ENCODE data around the gene ELAVL4.

Gene ELAVL4

DNA sequence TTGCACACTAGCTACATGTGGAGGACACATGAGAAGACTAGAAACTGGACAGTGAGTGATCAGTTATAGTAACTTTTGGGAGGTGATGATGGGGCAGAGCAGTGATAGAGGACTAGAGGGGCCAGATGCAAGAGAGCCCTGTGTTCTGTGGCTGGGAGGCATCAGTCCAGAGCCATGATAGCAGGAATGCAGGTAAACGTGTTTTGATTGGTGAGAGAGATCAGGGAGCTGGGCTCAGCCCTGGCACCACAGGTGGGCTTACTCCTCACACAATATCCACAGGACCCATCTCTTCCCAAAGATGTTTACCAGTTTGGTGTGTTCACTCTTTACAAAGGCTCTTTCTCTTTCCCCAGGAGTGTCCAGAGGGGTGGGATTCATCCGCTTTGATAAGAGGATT, 86.5 kb downstream of the ELAVL4 start:
- no peak for DNase-seq (ENCODE audit: extremely low read depth, low read depth)
- TF ChIP-seq, protein P1, sequence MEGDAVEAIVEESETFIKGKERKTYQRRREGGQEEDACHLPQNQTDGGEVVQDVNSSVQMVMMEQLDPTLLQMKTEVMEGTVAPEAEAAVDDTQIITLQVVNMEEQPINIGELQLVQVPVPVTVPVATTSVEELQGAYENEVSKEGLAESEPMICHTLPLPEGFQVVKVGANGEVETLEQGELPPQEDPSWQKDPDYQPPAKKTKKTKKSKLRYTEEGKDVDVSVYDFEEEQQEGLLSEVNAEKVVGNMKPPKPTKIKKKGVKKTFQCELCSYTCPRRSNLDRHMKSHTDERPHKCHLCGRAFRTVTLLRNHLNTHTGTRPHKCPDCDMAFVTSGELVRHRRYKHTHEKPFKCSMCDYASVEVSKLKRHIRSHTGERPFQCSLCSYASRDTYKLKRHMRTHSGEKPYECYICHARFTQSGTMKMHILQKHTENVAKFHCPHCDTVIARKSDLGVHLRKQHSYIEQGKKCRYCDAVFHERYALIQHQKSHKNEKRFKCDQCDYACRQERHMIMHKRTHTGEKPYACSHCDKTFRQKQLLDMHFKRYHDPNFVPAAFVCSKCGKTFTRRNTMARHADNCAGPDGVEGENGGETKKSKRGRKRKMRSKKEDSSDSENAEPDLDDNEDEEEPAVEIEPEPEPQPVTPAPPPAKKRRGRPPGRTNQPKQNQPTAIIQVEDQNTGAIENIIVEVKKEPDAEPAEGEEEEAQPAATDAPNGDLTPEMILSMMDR (IDR thresholded peaks at IDR 0.05; ENCODE audit: low read depth, low read length): no peak

DNA sequence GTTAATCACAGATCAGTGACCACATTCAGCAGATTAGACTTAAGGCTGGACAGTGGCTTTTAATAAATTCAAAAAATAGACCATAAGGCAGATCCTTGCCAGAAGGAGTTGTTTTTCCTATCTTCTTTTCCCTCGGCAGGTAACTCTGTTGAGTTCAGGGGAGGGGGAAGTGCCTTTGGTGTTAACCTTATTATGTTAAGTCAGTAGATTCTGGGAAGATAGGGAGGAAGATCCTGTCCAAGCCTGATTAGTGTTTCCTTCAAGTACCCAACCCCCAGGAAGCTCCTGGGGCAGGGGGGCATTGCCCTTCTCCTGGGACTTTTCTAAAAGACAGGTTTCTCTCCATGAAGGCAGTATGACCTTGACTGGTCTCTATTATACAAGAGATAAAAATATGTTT, 87.4 kb downstream of the ELAVL4 start:
- TF ChIP-seq, protein P1 (IDR thresholded peaks at IDR 0.05; ENCODE audit: low read depth, low read length): no peak

DNA sequence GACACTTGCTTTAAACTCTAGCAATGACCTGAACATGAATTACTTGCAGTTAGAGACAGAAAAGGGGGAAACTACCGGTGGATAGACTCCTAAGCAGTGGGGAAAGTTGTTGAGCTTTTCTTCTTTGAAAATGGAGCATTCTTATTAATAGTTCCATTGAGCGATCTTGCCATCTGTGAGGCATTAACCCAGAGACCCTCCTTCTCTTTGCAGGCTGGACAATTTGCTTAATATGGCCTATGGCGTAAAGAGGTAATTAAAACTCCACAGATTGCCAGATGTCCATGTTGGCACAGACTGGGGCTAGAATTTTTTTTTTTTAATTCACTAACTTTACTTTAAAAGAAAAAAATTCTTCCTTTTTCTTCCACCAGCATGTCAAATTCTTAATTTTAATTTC, 88.5 kb downstream of the ELAVL4 start:
- DNase-seq (ENCODE audit: extremely low read depth, low read depth): no peak
- TF ChIP-seq, protein P1 (IDR thresholded peaks at IDR 0.05; ENCODE audit: low read depth, low read length): no peak

More for the DNA sequence above, 87.4 kb downstream of the ELAVL4 start:
- no peak for DNase-seq (ENCODE audit: extremely low read depth, low read depth)

DNA sequence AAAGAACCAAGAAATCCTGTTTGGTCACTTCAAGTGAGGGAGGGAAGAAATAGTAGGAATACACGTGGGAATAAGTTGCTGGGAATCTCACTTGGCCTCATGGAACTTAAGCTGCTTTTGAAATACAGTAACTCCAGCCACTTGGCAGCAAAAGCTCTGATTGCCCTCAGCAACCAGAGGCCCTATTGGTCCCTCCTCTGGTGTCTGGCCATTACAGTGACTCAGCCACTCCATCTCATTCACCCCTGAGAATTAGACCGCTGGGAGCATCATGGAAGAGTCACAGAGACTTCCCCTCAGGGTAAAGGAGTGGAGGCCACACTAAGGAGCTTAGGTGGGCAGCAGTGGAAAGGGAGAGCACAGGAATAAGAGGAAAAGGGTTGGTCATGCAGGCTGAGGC, 99.6 kb downstream of the ELAVL4 start:
- TF ChIP-seq, protein P1 (IDR thresholded peaks at IDR 0.05; ENCODE audit: low read depth, low read length): no peak
- no peak for DNase-seq (ENCODE audit: extremely low read depth, low read depth)

DNA sequence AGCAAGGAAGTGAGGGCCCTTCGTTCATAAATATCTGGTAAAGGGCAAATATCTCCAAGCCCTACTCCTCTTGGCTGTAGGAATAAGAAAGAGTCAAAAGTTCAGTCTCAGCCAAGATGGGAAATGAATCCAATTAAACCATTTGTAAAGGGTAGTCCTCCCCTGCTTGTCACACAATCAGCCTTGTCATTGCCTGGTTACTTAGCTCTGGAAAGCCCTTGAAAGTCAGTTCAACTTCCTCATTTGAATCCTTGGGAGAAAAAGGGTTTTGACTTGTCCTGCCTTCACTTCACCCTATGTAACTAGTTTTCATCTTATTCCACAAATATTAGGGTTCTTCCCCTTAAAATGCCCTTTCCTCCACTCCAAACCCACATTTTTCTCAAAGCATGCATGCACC, 100.0 kb downstream of the ELAVL4 start:
- TF ChIP-seq, protein P1 (IDR thresholded peaks at IDR 0.05; ENCODE audit: low read depth, low read length): no peak

DNA sequence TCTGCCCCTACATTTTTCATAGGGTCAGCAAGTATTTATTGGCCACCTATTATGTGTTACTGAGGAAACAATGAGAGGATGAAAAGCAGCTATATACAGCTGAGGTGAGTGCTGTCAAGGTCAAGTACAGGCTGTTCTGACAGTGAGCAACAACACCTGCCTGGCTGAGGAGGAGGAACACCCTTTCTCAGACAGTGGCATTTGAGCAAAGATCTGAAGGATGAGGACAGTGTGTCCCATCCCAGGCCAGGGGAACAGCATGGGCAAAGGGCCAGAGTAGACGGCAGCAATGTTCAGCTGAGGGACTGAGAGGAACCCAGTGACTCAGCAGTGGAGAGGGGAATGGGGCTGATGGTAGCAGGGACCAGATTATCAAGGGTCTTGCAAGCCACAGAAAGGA, 101.0 kb downstream of the ELAVL4 start:
- TF ChIP-seq, protein P1 (IDR thresholded peaks at IDR 0.05; ENCODE audit: low read depth, low read length): no peak
- DNase-seq (ENCODE audit: extremely low read depth, low read depth): no peak

More for the DNA sequence above, 100.0 kb downstream of the ELAVL4 start:
- no peak for DNase-seq (ENCODE audit: extremely low read depth, low read depth)

DNA sequence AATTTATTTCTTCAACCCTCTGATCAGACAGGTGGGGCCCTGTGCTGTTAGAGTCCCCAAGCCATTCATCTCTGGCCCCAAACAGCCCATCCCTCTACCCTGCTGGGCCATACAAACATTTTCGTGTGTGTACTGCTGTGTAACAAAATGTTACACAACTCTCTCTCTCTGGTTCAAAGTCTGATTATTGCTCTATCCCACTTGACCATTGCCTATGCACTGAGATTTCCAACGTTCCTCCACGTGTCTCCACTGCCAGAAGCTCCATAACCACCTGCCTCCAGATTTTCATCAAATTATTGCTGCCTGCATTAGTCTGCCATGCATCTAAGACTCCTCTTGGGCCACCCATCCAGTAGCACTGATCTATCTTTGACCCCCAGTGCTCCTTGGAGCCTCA, 104.8 kb downstream of the ELAVL4 start:
- TF ChIP-seq, protein P1 (IDR thresholded peaks at IDR 0.05; ENCODE audit: low read depth, low read length): no peak

More for the DNA sequence above, 104.8 kb downstream of the ELAVL4 start:
- DNase-seq (ENCODE audit: extremely low read depth, low read depth): no peak

Measured in AG09319 (cell line).